Midbrain (tissue), 1 donor: ENCODE measurements around the gene VSIG4.

Experiments used
- DNase-seq: peaks from one replicate; lab custom pipeline; 2025; lab: John Stamatoyannopoulos, UW

VSIG4 gene

GRCh38 chrX:66023385-66024091 lies 16.3 kb downstream of the VSIG4 start:
- no peak for DNase-seq

GRCh38 chrX:66022632-66023384 lies 17.1 kb downstream of the VSIG4 start:
- no peak for DNase-seq

DNA sequence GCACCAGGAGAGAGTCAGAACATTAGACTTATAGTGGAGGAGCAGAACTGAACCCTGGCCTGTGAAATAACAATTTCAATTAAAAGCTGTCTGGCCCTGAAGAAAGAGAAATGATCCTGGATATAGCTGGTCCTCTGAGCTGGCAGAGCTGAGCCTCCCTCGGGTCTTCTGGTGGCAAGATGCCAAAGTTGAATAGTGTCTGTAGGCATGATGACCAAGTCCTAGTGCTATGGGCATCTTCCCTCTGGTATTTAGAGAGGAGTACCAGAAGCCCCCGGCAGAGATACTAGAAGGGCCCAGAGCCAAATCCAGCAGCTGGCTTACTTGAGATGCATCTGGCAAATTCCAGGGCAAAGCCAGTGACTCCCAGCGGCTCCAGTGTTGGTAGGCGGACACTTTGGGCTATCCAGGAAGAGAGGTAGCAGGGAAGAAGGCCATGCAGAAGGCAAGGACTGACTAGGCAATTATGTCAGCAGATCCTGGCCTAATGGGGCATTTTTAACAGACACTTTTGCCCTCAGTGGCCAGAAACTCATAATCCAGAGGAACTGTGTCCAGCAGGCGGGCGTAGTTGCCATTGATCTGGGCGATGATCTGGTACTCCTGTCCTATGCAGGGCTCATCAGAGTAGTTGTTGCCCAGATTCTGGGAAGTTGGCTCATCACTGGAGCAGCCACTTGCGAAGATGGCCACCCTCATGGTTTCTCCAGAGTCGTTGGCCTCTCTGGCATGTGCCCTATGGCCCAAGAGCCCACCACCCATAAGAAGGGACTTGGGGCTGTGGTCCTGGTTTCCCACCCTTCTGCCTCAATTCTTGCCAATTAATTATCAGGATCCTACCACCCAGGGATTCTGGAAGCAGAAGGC lies 17.9 kb downstream of the VSIG4 start:
- DNase-seq: no peak

DNA sequence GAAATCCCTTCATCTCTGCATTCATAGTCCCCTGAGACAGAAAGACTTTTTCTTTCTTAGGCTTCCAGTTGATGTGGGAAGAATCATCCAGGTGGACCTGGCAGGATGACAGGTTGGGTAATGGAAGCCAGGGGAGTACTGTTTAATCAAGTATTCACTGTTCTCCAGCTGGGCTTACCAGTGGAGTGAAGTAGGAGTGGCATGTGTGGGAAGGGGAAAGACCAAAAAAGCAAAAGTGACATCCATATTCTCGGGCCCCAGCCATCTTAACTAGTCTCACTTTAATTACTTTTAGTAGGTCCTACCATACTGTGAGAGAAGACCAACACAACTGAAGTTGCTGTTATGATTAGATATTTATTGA lies 18.5 kb downstream of the VSIG4 start:
- DNase-seq: no peak

- no peak for DNase-seq
These were observed 19.1 kb downstream of the VSIG4 start for GRCh38 chrX:66020631-66021334.

DNA sequence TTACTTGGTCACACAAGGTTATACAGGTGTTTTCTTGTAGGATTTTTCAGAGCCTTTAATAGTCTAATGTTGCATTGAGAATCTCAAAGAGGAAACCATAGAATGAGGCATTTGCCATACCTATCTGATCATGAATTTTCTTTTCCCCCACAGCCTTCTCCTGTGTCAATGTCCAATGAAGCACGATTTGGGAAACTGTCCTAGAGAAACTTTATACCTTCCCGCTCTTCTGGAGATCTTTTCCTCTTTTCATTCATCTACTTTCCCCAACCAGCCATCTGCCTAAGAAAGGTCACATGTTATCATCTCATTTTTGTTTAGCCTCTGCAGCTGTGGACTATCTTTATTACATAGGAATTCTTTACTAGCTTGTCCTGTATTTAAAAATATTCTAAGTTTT lies 19.9 kb downstream of the VSIG4 start:
- no peak for DNase-seq

GRCh38 chrX:66019310-66019652 lies 20.6 kb downstream of the VSIG4 start:
- no peak for DNase-seq

- no peak for DNase-seq
These were observed 21.1 kb downstream of the VSIG4 start for GRCh38 chrX:66018585-66019309.

DNA sequence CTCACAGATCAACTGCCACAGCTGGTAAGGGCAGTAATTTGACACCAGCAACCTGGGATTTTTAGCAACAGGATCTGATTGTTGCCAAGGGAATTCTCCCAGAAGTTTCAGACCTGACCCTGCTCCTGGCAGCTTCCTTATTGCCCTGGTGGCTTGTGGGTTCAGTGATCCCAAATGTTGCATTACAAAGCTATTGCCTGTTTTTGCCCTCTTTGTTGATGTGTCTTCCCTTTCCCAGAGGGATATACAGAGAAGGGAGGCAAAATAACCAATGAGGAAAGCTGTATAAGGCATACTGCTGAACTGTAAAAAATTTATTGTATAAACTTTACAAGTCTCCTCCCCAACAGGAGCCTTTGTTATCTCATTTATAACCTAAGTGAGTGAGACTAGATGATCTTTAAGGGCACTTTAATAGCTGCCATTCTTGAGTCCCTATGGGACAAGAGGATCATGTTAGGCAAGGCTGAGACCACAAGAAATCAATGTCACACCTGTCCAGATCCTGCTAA lies 22.2 kb downstream of the VSIG4 start:
- DNase-seq: no peak

DNA sequence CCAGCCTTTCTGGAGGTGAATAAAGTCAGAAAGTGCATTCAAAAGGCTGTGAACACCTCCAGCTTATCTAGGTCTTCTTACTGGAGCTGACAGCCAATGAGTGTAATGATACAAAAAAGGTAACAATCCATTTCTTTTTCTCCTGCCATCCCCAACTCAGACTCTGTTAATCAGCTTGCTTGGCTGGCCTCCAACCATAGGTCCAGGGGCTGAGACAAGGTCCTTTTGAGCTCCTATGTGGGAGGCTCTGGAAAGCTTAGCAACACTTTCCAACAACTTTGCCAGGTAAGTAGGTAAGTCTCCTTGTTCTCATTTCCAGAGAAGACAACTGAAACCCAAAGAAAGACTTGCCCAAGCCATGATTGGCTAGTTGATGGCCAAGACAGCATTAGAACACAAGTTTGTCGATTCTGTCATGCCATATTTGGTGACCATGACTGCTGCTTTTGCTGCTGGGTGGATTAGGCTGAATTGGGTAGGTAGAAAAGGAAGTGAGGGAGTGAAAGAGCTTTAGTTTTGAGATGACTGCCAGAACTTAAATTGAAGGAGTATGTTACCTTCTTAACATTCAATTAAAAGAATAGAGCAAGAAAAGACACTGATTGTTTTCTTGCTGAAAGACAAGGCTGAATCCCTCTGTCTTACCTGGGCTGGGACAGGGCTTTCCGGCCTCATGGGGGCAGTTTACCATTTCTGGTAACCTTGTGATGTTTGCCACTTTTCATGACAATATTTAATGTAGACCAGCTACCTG lies 22.8 kb downstream of the VSIG4 start:
- DNase-seq: no peak

- no peak for DNase-seq
These were observed 23.8 kb downstream of the VSIG4 start for GRCh38 chrX:66015900-66016689.

GRCh38 chrX:66015152-66015831 lies 24.6 kb downstream of the VSIG4 start:
- peak; percentile 28 for DNase-seq

- no peak for DNase-seq
These were observed 25.3 kb downstream of the VSIG4 start for GRCh38 chrX:66014556-66014955.

- no peak for DNase-seq
These were observed 25.8 kb downstream of the VSIG4 start for GRCh38 chrX:66014084-66014483.

DNA sequence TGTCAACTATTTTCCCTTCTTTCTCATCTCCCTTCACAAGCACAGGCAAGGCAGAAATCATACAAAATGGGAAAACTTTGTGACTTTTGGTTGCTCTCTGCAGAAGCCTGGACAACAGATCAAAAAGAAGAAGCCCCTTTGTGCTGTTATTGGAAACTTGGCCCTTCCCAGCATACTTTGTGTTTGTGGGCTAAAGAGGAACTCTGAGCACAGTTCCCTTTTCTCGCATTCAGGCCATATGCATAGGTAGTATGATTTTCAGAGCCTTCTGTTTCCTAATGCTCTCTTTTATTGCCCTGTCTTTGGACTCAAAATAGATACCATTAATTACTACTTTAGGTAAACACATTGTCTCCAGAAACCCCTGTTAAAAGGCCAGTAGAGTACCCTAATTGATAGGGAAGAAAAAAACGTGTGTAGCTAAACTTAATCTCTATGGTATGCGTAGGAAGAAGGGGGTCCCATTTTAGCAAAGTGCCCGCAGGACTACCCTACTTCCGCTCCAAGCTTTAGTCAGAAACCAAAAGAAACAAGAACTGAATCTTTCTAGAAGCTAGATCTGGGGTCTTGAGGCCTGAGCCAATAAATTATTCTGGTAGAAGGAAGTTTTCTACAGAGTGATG lies 26.6 kb downstream of the VSIG4 start:
- DNase-seq: peak; percentile 54

DNA sequence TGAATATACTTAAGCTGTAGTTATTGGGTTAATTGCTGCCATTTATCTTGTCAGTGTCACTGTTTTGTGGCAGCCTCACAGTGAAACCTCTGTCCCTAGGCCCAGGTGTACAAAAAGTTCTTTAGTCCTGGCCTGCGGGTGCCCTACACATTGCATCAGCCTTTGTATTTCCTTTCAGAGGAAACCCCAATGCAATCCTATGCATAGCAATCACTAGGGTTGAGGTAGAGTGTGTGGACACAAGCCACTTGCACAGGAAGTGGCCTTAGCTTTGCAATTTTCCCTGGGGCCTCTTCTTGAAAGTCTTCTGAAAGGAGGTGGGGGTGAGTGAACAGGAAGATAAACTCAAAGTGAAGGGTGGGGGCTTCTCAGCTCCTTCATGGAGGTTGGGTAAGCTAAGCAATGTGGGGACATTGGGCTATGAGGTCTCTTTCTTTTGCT lies 27.8 kb downstream of the VSIG4 start:
- DNase-seq: no peak

DNA sequence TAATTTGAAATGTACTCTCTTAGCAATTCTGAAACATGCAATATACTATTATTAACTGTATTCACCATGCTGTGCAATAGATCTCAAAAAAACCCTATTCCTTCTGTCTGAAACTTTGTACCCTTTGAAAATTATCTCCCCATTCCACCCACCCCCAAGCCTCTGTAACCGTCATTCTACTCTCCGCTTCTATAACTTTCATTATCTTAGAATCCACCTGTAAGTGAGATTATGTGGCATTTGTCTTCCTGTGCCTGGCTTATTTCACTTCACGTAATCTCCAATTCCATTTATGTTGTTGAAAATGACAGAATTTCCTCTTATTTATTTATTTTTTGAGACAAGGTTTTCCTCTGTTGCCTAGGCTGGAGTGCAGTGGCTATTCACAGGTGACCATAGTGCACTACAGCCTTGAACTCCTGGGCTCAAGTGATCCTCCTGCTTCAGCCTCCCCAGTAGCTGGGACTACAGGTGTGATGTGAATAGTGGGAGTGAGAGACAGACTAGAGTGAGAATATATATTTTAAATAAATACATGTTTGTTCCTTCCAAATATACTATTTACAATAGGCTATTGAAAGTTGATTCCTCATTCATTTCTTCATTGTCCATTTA lies 30.5 kb downstream of the VSIG4 start:
- no peak for DNase-seq

GRCh38 chrX:66008328-66008970 lies 31.4 kb downstream of the VSIG4 start:
- DNase-seq: no peak
